ENCODE data around the gene PLA2G2D. TPM values are rescaled to one million over a fixed set of nuclear protein-coding genes. Genes with fewer than 3 reads are reported as not detected.

The PLA2G2D gene
- total and polyA plus RNA-seq, 2 donors, result not detected

- Histone ChIP-seq H3K4me3 (ENCODE audit: low read depth, low read length) (no peak overlapping the region), H3K4me1 (ENCODE audit: insufficient read depth) (no peaks in the 10 kb centered on the region), H3K27ac (ENCODE audit: low read depth) (no peak overlapping the region), H3K36me3 (ENCODE audit: insufficient read depth) (no peaks in the 10 kb centered on the region)
- WGBS, result 86% methylated on average over 4 of the region's 4 CpGs
- DNase-seq (ENCODE audit: extremely low spot score), result no peak
Measured at GRCh38 chr1:20115479-20115878, 3.9 kb downstream of the PLA2G2D start.

DNA sequence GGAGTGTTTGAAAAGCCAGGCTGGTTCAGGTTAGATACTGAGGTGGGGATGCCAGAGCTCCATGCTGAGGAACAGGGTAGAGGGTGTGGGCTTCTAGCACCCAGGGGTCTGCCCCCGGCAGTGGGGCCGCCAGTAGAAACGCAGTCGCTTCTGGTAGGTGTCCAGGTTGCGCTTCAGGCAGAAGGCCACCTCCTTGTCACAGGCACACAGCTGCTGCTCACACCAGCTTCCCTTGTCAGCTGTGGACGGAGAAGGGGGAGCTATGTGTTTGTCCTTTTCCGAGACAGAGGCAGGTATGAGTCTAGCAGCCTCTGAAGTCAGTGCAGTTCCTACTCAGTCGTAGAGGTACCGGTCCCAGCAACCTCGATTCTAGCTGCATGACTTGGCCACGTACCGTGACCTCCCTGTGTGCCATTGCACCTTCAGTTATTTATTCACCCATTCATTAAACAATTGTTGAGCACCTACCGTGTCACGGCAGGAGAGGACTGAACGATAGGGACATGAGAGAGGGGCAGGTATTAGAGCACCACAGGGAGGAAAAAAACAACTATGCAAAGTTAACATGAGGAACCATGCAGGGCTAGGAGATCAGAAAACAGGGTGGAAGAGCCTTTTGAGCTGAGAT lies 5.2 kb downstream of the PLA2G2D start:
- no peak overlapping the region for H3K4me3 ChIP-seq (ENCODE audit: low read depth, low read length)
- no peak overlapping the region for H3K27ac ChIP-seq (ENCODE audit: low read depth)
- no peaks in the 10 kb centered on the region for H3K36me3 ChIP-seq (ENCODE audit: insufficient read depth)
- no peak for DNase-seq (ENCODE audit: extremely low spot score)
- WGBS, result 78% methylated on average over 15 of the region's 15 CpGs
- no peaks in the 10 kb centered on the region for H3K4me1 ChIP-seq (ENCODE audit: insufficient read depth)

DNA sequence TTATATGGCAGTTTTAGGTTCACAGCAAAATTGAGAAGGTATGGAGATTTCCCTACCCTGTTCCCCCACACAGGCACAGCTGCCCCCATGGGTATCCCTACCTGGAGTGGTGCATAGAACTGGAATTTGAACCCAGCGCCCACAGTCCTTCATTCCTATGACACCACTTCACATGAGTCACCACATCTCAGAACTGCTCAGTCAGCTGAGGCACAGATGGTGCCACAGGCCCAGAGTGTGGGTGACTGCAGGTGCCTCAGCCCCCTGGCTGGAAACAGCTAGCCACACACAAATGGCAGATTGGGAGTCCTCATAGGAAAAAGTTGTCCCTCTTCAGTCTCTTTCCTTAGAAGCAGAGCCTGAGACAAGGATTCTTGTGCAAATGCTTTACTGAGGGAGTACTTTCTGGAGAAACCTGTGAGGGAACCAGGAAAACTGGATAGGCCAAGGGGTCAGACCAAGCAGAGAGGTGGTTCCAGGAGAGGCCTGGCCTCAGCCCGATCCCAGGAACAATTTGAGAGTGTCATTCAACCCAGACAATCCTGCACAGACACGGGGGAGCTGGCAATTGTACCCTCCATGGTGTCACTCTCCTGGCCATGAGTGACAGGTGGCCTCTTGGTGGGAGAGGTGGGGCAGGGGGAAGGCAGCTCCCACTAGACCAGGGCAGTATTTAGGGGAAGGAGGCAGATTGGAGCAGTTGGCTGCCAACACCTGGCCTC lies 6.9 kb downstream of the PLA2G2D start:
- 86% methylated on average over 3 of the region's 3 CpGs for WGBS
- H3K27ac ChIP-seq (ENCODE audit: low read depth), result no peak overlapping the region
- H3K36me3 ChIP-seq (ENCODE audit: insufficient read depth), result no peaks in the 10 kb centered on the region
- no peak overlapping the region for H3K4me3 ChIP-seq (ENCODE audit: low read depth, low read length)
- H3K4me1 ChIP-seq (ENCODE audit: insufficient read depth), result no peaks in the 10 kb centered on the region
- DNase-seq (ENCODE audit: extremely low spot score), result no peak

GRCh38 chr1:20111452-20111851 lies 7.9 kb downstream of the PLA2G2D start:
- WGBS, result 94% methylated on average over 5 of the region's 5 CpGs
- H3K4me1 ChIP-seq (ENCODE audit: insufficient read depth), result no peaks in the 10 kb centered on the region
- no peak for DNase-seq (ENCODE audit: extremely low spot score)
- H3K36me3 ChIP-seq (ENCODE audit: insufficient read depth), result no peaks in the 10 kb centered on the region
- H3K4me3 ChIP-seq (ENCODE audit: low read depth, low read length), result no peak overlapping the region
- no peak overlapping the region for H3K27ac ChIP-seq (ENCODE audit: low read depth)

GRCh38 chr1:20110679-20111078 lies 8.7 kb downstream of the PLA2G2D start:
- DNase-seq (ENCODE audit: extremely low spot score), result no peak

DNA sequence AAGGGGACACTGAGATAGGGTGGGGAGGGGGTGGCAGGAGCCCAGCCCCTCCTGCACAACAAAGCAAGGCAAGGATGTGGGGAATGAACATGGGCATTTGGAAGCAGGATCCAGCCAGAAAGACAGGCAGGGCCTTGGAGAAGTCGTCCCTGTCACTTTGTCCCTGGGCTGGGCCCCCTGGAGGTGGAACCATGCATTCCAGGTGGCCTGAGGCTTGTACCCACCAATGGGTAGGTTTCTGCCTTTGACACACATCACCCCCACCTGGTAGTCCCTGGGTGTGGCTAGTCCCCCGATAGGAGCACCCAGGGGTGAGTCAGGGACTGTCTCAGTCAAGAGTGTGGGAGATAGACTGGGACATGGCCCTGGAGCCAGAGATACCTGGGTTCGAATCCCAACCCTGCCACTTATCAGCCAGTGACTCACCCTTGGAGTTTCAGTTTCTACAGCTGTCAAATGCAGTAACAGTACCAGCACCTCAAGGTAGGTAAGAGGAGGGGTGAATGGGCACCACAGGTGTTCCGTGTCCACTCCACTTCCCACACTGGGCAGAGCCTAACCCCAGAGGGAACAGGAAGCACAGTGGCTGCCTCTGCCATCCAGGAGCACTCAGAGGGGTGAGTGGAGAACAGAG lies 10.0 kb downstream of the PLA2G2D start:
- no peak for DNase-seq (ENCODE audit: extremely low spot score)
- Histone ChIP-seq H3K36me3 (ENCODE audit: insufficient read depth) (no peaks in the 10 kb centered on the region), H3K4me3 (ENCODE audit: low read depth, low read length) (no peak overlapping the region), H3K4me1 (ENCODE audit: insufficient read depth) (no peaks in the 10 kb centered on the region), H3K27ac (ENCODE audit: low read depth) (no peak overlapping the region)
- WGBS, result 78% methylated on average over 4 of the region's 4 CpGs

More at GRCh38 chr1:20110679-20111078, 8.7 kb downstream of the PLA2G2D start:
- no peak overlapping the region for H3K4me3 ChIP-seq (ENCODE audit: low read depth, low read length)
- 58% methylated on average over 12 of the region's 12 CpGs for WGBS
- no peaks in the 10 kb centered on the region for H3K36me3 ChIP-seq (ENCODE audit: insufficient read depth)
- H3K4me1 ChIP-seq (ENCODE audit: insufficient read depth), result no peaks in the 10 kb centered on the region
- no peak overlapping the region for H3K27ac ChIP-seq (ENCODE audit: low read depth)

- no peaks in the 10 kb centered on the region for H3K4me1 ChIP-seq (ENCODE audit: insufficient read depth)
- no peaks in the 10 kb centered on the region for H3K36me3 ChIP-seq (ENCODE audit: insufficient read depth)
- 58% methylated on average over 5 of the region's 5 CpGs for WGBS
- DNase-seq (ENCODE audit: extremely low spot score), result no peak
- H3K4me3 ChIP-seq (ENCODE audit: low read depth, low read length), result no peak overlapping the region
- no peak overlapping the region for H3K27ac ChIP-seq (ENCODE audit: low read depth)
Measured at GRCh38 chr1:20108366-20109123, 10.8 kb downstream of the PLA2G2D start.

DNA sequence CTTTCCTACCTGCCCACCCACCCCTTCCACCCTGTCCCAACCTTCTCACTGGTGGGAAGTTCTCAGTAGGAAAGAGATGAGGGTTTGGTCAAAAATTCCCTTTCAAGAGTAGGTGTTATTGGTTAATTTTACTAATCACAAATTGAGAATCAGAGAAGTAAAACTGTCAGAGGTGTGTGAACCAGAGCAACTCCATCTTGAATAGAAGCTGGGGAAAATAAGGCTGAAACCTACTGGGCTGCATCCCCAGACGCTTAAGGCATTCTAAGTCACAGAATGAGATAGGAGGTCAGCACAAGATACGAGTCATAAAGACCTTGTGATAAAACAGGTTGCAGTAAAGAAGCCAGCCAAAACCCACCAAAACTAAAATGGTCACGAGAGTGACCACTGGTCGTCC lies 11.5 kb downstream of the PLA2G2D start:
- H3K4me3 ChIP-seq (ENCODE audit: low read depth, low read length), result no peak overlapping the region
- H3K36me3 ChIP-seq (ENCODE audit: insufficient read depth), result no peaks in the 10 kb centered on the region
- no peak for DNase-seq (ENCODE audit: extremely low spot score)
- H3K4me1 ChIP-seq (ENCODE audit: insufficient read depth), result no peaks in the 10 kb centered on the region
- WGBS, result 53% methylated on average over 4 of the region's 4 CpGs
- no peak overlapping the region for H3K27ac ChIP-seq (ENCODE audit: low read depth)

DNA sequence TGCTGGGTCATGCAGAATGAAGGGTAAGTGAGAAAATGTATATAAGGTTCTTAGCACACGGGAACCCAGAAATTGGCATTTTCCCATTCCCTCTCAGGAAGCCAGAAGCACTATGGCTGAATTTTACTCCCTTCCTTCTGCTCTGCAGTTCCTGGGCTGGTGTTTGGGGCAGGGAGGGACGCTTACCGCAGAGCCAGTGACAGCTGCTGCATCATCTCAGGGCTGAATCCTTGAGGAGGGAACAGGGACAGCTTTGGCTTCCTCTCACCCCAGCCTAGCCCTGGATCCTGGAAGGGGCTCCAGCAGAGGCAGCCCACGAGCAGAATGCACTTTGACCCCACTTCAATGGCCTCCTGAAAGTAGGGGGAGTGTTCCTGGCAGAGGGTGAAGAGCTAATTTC lies 12.0 kb downstream of the PLA2G2D start:
- H3K4me3 ChIP-seq (ENCODE audit: low read depth, low read length), result no peak overlapping the region
- no peak overlapping the region for H3K27ac ChIP-seq (ENCODE audit: low read depth)
- DNase-seq (ENCODE audit: extremely low spot score), result no peak
- no peaks in the 10 kb centered on the region for H3K4me1 ChIP-seq (ENCODE audit: insufficient read depth)
- 74% methylated on average over 4 of the region's 4 CpGs for WGBS
- no peaks in the 10 kb centered on the region for H3K36me3 ChIP-seq (ENCODE audit: insufficient read depth)

DNA sequence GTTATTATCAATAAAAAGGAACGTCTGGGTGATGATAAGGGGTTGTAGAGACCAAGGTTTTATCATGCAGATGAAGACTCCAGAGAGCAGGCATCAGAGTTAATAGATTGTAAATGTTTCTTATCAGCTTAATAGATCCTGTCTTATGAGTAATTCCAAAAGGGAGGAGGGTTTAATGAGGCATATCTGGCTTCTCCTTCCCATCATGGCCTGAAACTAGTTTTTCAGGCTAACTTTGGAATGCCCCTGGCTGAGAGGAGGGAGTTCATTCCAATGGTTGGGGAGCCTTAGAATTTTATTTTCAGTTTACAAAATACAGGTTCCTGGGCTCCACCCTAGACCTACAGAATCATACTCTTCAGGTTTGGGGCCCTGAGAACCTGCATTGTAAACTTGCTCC lies 13.5 kb downstream of the PLA2G2D start:
- Histone ChIP-seq H3K27ac (ENCODE audit: low read depth) (no peak overlapping the region), H3K4me3 (ENCODE audit: low read depth, low read length) (no peak overlapping the region), H3K4me1 (ENCODE audit: insufficient read depth) (no peaks in the 10 kb centered on the region), H3K36me3 (ENCODE audit: insufficient read depth) (no peaks in the 10 kb centered on the region)
- 25% methylated on average over 1 of the region's 1 CpG for WGBS
- DNase-seq (ENCODE audit: extremely low spot score), result no peak

DNA sequence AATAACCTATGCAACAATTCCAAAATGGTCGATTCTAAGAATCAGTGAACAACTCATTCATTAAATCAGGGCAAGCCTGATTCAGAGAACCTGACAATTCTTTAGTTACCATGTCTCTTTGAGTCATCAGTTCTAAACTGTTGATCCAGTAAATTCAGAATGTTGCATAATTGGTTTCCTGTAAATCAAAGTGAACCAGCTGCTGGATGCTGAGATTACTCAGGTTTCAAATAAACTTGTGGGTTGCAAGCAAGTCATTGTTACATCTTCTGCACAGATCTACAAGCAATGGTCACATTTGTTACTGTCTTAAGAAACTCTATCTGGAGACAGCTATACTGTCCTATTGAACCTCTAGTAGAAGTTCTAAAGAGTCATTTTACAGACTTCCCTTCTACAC lies 16.5 kb downstream of the PLA2G2D start:
- WGBS, result 64% methylated on average over 1 of the region's 1 CpG
- no peaks in the 10 kb centered on the region for H3K4me1 ChIP-seq (ENCODE audit: insufficient read depth)
- H3K27ac ChIP-seq (ENCODE audit: low read depth), result no peak overlapping the region
- H3K4me3 ChIP-seq (ENCODE audit: low read depth, low read length), result no peak overlapping the region
- H3K36me3 ChIP-seq (ENCODE audit: insufficient read depth), result no peaks in the 10 kb centered on the region
- no peak for DNase-seq (ENCODE audit: extremely low spot score)

DNA sequence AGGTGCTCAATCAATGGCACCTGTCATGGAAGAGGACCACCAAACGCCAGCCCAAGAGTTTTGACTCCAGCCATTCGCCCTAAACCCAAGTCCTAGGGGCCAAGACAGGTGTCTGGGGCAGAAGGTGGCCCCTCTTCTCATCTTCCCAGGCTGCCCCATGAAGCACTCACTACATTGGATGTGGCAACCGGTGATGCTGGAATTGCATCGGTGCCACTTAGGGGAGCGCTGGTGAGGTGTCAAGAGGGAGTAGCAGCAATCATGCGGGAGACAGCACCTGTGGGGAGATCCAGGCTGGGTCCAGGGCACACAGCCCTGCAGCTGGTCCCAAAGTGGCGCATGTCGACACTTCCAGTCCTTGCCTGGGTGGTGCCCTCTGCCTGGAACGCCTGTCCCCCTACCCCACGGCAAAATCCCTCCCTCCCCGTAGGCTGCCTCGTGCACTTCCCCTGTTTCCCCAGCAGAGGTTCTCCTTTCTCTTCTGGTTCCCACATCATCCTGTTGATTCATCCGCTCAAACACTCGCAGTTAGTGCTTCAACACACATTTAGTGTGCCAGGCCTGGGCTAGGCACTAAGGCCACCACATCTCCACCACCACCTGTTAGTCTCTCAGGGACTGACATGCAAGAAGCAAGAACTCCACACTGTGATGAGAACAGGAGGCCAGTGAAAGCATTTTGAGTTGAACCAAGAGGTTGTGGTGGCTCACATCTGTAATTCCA lies 18.5 kb downstream of the PLA2G2D start:
- WGBS, result 51% methylated on average over 14 of the region's 14 CpGs
- no peak overlapping the region for H3K4me3 ChIP-seq (ENCODE audit: low read depth, low read length)
- no peaks in the 10 kb centered on the region for H3K4me1 ChIP-seq (ENCODE audit: insufficient read depth)
- H3K36me3 ChIP-seq (ENCODE audit: insufficient read depth), result no peaks in the 10 kb centered on the region
- no peak overlapping the region for H3K27ac ChIP-seq (ENCODE audit: low read depth)
- DNase-seq (ENCODE audit: extremely low spot score), result no peak

GRCh38 chr1:20099533-20099932 lies 19.8 kb downstream of the PLA2G2D start:
- no peak for DNase-seq (ENCODE audit: extremely low spot score)
- Histone ChIP-seq H3K4me1 (ENCODE audit: insufficient read depth) (no peaks in the 10 kb centered on the region), H3K4me3 (ENCODE audit: low read depth, low read length) (no peak overlapping the region), H3K27ac (ENCODE audit: low read depth) (no peak overlapping the region), H3K36me3 (ENCODE audit: insufficient read depth) (no peaks in the 10 kb centered on the region)
- 52% methylated on average over 3 of the region's 3 CpGs for WGBS
